Stimulated activated naive CD8-positive, alpha-beta T cell treated with anti-CD3 and anti-CD28 coated beads, Interleukin-15, Interleukin-2, amounts not matched to agents 100 ng/mL and 50 ng/mL, for 24 hours (primary cell): ENCODE measurements around the gene GRK7.
A peak's percentile ranks its signal among the peaks of the same experiment; 100 is the strongest.
"Not testable (repeated sequence)": the region's sequence is repeated elsewhere in the genome, so short reads cannot be mapped to it uniquely, and the experiment has no call there.

ENCODE experiments used
- H3K27ac Mint-ChIP-seq: one replicate; pipeline ENCODE4 v1.8.0; 2021; ENCODE audit warnings: mild to moderate bottlenecking, mixed read lengths
- H3K27me3 Mint-ChIP-seq: one replicate; pipeline ENCODE4 v1.8.0; 2021; ENCODE audit warnings: mixed read lengths
- H3K36me3 Mint-ChIP-seq: one replicate; pipeline ENCODE4 v1.8.0; 2021; ENCODE audit warnings: low read depth, mixed read lengths
- H3K4me1 Mint-ChIP-seq: one replicate; pipeline ENCODE4 v1.8.0; 2021; ENCODE audit warnings: low read depth, mixed read lengths
- H3K4me3 Mint-ChIP-seq: one replicate; pipeline ENCODE4 v1.8.0; 2021; ENCODE audit warnings: mild to moderate bottlenecking, mixed read lengths
- H3K9me3 Mint-ChIP-seq: one replicate; pipeline ENCODE4 v1.8.0; 2021; ENCODE audit warnings: mixed read lengths

The GRK7 gene

DNA sequence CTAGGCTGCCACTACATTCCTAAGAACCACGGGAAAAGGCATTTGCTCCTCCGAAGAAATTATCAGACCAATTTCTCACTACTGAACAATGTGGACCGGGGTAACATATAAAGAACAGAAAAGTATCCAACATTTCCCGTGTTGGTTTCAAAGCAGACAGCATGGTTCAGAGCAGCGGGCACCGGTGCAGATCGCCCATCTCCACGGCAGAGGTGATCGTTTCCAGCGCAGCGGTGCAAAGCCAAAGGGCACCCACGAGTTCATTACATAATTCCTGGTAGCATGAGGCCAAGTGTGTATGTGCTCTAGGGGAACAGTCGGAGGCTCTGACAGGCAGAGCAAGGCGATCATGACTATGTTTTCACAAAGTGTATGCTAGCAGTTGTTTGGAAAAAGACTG lies 13.2 kb downstream of the GRK7 start:
- Mint-ChIP-seq H3K27ac (no peak overlapping the region), H3K27me3 (no peaks in the 10 kb centered on the region), H3K4me3 (no peak overlapping the region), H3K36me3 (no peaks in the 10 kb centered on the region), H3K9me3 (no peaks in the 10 kb centered on the region), H3K4me1 (no peaks in the 10 kb centered on the region)

GRCh38 chr3:141776885-141777284 lies 13.7 kb downstream of the GRK7 start:
- no peaks in the 10 kb centered on the region for H3K36me3 Mint-ChIP-seq
- H3K9me3 Mint-ChIP-seq = no peaks in the 10 kb centered on the region
- no peak overlapping the region for H3K4me3 Mint-ChIP-seq
- H3K27ac Mint-ChIP-seq = no peak overlapping the region
- no peaks in the 10 kb centered on the region for H3K4me1 Mint-ChIP-seq
- no peaks in the 10 kb centered on the region for H3K27me3 Mint-ChIP-seq

GRCh38 chr3:141777957-141778813 lies 15.0 kb downstream of the GRK7 start:
- no peak overlapping the region for H3K4me3 Mint-ChIP-seq
- no peaks in the 10 kb centered on the region for H3K27me3 Mint-ChIP-seq
- no peaks in the 10 kb centered on the region for H3K4me1 Mint-ChIP-seq
- no peaks in the 10 kb centered on the region for H3K36me3 Mint-ChIP-seq
- no peaks in the 10 kb centered on the region for H3K9me3 Mint-ChIP-seq
- no peak overlapping the region for H3K27ac Mint-ChIP-seq

GRCh38 chr3:141779667-141780066 lies 16.5 kb downstream of the GRK7 start:
- H3K9me3 Mint-ChIP-seq = no peaks in the 10 kb centered on the region
- no peak overlapping the region for H3K4me3 Mint-ChIP-seq
- H3K27me3 Mint-ChIP-seq = no peaks in the 10 kb centered on the region
- H3K4me1 Mint-ChIP-seq = no peaks in the 10 kb centered on the region
- no peaks in the 10 kb centered on the region for H3K36me3 Mint-ChIP-seq
- H3K27ac Mint-ChIP-seq = no peak overlapping the region

GRCh38 chr3:141782386-141782932 lies 19.3 kb downstream of the GRK7 start:
- no peaks in the 10 kb centered on the region for H3K36me3 Mint-ChIP-seq
- H3K27me3 Mint-ChIP-seq = no peaks in the 10 kb centered on the region
- no peak overlapping the region for H3K4me3 Mint-ChIP-seq
- no peak overlapping the region for H3K27ac Mint-ChIP-seq
- H3K9me3 Mint-ChIP-seq = no peaks in the 10 kb centered on the region
- H3K4me1 Mint-ChIP-seq = no peaks in the 10 kb centered on the region

- Mint-ChIP-seq H3K4me3 (no peak overlapping the region), H3K4me1 (no peaks in the 10 kb centered on the region), H3K36me3 (no peaks in the 10 kb centered on the region), H3K27me3 (no peaks in the 10 kb centered on the region), H3K27ac (no peak overlapping the region), H3K9me3 (no peaks in the 10 kb centered on the region)
Observed at GRCh38 chr3:141783632-141784031, 20.4 kb downstream of the GRK7 start.

DNA sequence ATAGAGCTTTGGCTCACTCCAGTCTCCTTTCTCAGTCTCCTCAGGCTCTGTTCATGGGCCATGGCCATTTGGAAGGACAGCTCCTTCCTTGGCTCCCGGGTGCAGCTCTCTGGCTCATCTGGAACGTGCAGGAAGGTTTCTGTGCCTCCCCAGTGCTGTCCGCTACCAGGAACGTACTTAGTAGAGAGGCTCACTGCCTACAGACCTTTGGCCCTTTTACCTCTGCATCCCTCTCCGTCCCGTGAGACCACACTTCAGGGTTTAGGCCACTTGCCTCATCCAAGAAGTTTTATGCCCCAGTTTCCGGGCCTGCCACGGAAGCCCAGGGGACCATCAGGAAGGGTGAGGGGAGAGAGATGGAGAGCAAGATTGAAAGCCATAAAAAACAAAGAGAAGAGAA lies 20.9 kb downstream of the GRK7 start:
- Mint-ChIP-seq H3K27me3 (no peaks in the 10 kb centered on the region), H3K4me3 (no peak overlapping the region), H3K9me3 (no peaks in the 10 kb centered on the region), H3K36me3 (no peaks in the 10 kb centered on the region), H3K27ac (no peak overlapping the region), H3K4me1 (no peaks in the 10 kb centered on the region)

DNA sequence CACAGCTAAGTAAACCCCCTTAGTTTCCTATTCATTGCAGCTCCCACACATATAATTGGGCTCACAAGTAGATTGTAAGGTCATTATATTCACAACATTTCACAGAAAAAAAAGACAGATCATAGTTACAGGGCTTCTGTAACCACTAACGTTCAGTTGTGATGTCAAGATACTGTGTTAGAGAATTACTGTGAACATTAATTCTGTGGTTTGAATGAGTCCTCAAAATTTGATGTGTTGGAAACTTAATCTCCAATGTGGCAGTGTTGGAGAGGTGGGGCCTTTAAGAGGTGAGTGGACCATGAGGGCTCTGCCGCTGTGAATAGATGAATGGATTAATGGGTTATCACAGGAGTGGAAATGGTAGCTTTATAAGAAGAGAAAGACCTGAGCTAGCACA lies 21.3 kb downstream of the GRK7 start:
- Mint-ChIP-seq H3K4me1 (no peaks in the 10 kb centered on the region), H3K27ac (no peak overlapping the region), H3K4me3 (no peak overlapping the region), H3K9me3 (no peaks in the 10 kb centered on the region), H3K36me3 (no peaks in the 10 kb centered on the region), H3K27me3 (no peaks in the 10 kb centered on the region)

GRCh38 chr3:141788149-141788548 lies 24.9 kb downstream of the GRK7 start:
- H3K4me1 Mint-ChIP-seq = no peaks in the 10 kb centered on the region
- no peaks in the 10 kb centered on the region for H3K36me3 Mint-ChIP-seq
- no peak overlapping the region for H3K27ac Mint-ChIP-seq
- no peaks in the 10 kb centered on the region for H3K9me3 Mint-ChIP-seq
- no peak overlapping the region for H3K4me3 Mint-ChIP-seq
- no peaks in the 10 kb centered on the region for H3K27me3 Mint-ChIP-seq

DNA sequence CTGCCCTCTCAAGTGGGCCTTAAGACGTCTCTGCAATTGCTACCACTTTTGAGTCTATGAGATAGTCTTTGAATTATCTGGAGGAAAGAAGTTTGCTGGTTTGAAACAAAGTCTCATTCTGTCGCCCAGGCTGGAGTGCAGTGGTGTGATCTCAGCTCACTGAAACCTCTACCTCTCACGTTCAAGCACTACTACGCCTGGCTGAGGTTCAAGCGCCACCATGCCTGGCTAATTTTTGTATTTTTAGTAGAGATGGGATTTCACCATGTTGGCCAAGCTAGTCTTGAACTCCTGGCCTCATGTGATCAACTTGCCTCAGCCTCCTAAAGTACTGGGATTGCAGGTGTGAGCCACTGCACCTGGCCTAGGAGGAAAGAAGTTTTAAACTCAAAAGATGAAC lies 25.5 kb downstream of the GRK7 start:
- H3K27me3 Mint-ChIP-seq, H3K27ac Mint-ChIP-seq, H3K36me3 Mint-ChIP-seq, H3K4me1 Mint-ChIP-seq, H3K9me3 Mint-ChIP-seq, H3K4me3 Mint-ChIP-seq: not testable (repeated sequence)

DNA sequence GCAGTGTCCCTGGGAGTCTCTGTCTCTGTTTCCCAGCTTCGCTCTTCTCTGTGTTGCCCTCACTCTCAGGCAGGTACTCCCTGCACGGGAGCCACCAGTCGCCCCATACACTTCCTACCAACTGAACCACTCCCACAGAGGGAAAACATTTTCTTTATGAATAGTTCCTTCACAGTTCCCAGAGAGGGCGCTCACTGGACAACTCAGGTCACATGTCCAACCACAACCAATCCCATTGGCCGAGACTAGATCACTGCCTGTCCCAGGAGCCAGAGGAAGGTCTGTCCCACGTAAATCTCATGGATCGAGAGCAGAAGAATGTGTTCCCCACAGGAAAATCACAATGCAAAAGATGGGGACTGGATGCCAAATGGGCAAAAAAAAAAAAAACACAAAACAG lies 26.1 kb downstream of the GRK7 start:
- Mint-ChIP-seq H3K4me3 (no peak overlapping the region), H3K27ac (no peak overlapping the region), H3K4me1 (peaks cover 5% of the 10 kb centered on the region), H3K27me3 (no peaks in the 10 kb centered on the region), H3K36me3 (no peaks in the 10 kb centered on the region), H3K9me3 (no peaks in the 10 kb centered on the region)

GRCh38 chr3:141790171-141790570 lies 27.0 kb downstream of the GRK7 start:
- H3K36me3 Mint-ChIP-seq = no peaks in the 10 kb centered on the region
- H3K27ac Mint-ChIP-seq = no peak overlapping the region
- peaks cover 14% of the 10 kb centered on the region for H3K4me1 Mint-ChIP-seq
- H3K4me3 Mint-ChIP-seq = no peak overlapping the region
- H3K9me3 Mint-ChIP-seq = no peaks in the 10 kb centered on the region
- H3K27me3 Mint-ChIP-seq = no peaks in the 10 kb centered on the region

GRCh38 chr3:141792495-141792894 lies 29.3 kb downstream of the GRK7 start:
- Mint-ChIP-seq H3K4me1 (peaks cover 37% of the 10 kb centered on the region), H3K27ac (no peak overlapping the region), H3K4me3 (no peak overlapping the region), H3K36me3 (no peaks in the 10 kb centered on the region), H3K27me3 (no peaks in the 10 kb centered on the region), H3K9me3 (no peaks in the 10 kb centered on the region)

DNA sequence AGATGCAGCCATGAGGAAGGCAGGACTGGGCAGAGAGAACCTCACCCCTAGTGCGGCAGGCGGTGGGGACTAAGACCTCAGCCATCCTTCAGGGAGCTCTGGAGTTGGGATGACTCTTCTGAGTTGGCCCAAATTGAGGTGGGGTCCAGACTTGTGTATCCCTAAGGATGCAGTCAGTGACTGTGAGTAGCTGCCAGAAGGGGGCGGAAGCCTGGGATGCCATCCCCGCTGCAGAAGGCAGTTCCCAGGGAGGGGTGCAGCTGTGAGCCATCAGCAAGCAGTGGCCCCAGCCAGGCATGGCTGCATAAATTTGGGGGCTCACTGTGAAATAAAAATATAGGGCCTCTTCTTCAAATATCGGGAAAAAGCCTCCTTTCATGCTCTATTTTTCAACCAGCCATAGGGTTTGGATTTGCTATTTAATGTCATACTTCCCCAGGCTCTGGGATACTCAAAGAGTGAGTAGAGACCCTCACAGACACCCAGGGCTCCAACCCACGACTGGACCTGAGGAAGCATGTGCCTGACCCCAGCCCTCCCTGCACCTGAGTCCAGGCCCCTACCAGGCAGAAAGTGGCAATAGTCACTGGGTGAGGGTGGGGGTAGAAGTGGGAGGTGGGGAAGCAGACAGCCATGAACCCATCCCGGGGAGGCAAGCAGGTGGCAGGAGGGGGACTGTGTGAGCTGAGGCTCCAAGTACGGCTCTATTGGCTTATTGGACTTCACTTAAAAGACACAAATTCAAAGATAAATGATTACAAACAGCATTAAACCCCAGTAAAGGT lies 30.5 kb downstream of the GRK7 start:
- no peaks in the 10 kb centered on the region for H3K36me3 Mint-ChIP-seq
- no peaks in the 10 kb centered on the region for H3K9me3 Mint-ChIP-seq
- peaks cover 49% of the 10 kb centered on the region for H3K4me1 Mint-ChIP-seq
- no peaks in the 10 kb centered on the region for H3K27me3 Mint-ChIP-seq
- no peak overlapping the region for H3K4me3 Mint-ChIP-seq
- H3K27ac Mint-ChIP-seq = no peak overlapping the region

- no peaks in the 10 kb centered on the region for H3K9me3 Mint-ChIP-seq
- H3K4me3 Mint-ChIP-seq = peak overlapping the region; percentile 34
- peak overlapping the region; percentile 99 for H3K27ac Mint-ChIP-seq
- no peaks in the 10 kb centered on the region for H3K27me3 Mint-ChIP-seq
- H3K4me1 Mint-ChIP-seq = peaks cover 54% of the 10 kb centered on the region
- H3K36me3 Mint-ChIP-seq = no peaks in the 10 kb centered on the region
Observed at GRCh38 chr3:141795276-141795675, 32.1 kb downstream of the GRK7 start.
